ENCODE measurements around the gene DPH2. TPM values are rescaled to one million over a fixed set of nuclear protein-coding genes. Genes with fewer than 3 reads are reported as not detected.

DPH2 gene
- total RNA-seq, 2 experiments from 2014 or later, result 28.6 to 42.1 TPM

GRCh38 chr1:43924516-43924915, 45.3 kb upstream of the DPH2 start:
- no TSS peak for BruUV-seq (replicated peaks)
- TF ChIP-seq EZH2phosphoT487 (IDR thresholded peaks at IDR 0.05; ENCODE audit: borderline replicate concordance, low read depth, low read length) (no peak), CTCF (conservative IDR thresholded peaks at IDR 0.05; ENCODE audit: low read length) (no peak)
- H3K4me3 ChIP-seq (ENCODE audit: low read depth, low read length, poor library complexity, severe bottlenecking), result no peak overlapping the region
- no peak overlapping the region for H2AFZ ChIP-seq (ENCODE audit: low read length)
- no peak overlapping the region for H3K27ac ChIP-seq (ENCODE audit: low read depth, low read length, poor library complexity, severe bottlenecking)
- H3K4me1 ChIP-seq (ENCODE audit: insufficient read depth, low read length, poor library complexity, severe bottlenecking), result no peaks in the 10 kb centered on the region
- H3K79me2 ChIP-seq (ENCODE audit: insufficient read depth, low read depth, low read length), result no peaks in the 10 kb centered on the region
- no peaks in the 10 kb centered on the region for H3K9me2 ChIP-seq (ENCODE audit: insufficient read depth, low read length)
- no peaks in the 10 kb centered on the region for H3K9me3 ChIP-seq (ENCODE audit: low read length)
- H3K36me3 ChIP-seq (ENCODE audit: insufficient read depth, low read length), result no peaks in the 10 kb centered on the region
- CTCF ChIA-PET (ENCODE audit: unreplicated experiment), result no interaction called here
- POLR2A ChIA-PET, result interaction anchor here (0.6 kb wide), 2 partner anchors 13 to 250 kb away, joined by 3 to 5 read pairs; no protein-coding TSS in a partner anchor
- H4K20me1 ChIP-seq (ENCODE audit: insufficient read depth, low read length), result no peaks in the 10 kb centered on the region
- no peak for DNase-seq (ENCODE audit: low spot score)
- intact Hi-C loops (cut with micrococcal nuclease; ENCODE audit: unreplicated experiment), result no loop called here
- no peak overlapping the region for H3K4me2 ChIP-seq (ENCODE audit: low read length)

GRCh38 chr1:43925846-43926245, 44.0 kb upstream of the DPH2 start:
- no peaks in the 10 kb centered on the region for H3K4me1 ChIP-seq (ENCODE audit: insufficient read depth, low read length, poor library complexity, severe bottlenecking)
- no peaks in the 10 kb centered on the region for H4K20me1 ChIP-seq (ENCODE audit: insufficient read depth, low read length)
- intact Hi-C loops (cut with micrococcal nuclease; ENCODE audit: unreplicated experiment), result no loop called here

More at GRCh38 chr1:43925846-43926245, 44.0 kb upstream of the DPH2 start:
- Histone ChIP-seq H3K27ac (ENCODE audit: low read depth, low read length, poor library complexity, severe bottlenecking) (no peak overlapping the region), H3K9me2 (ENCODE audit: insufficient read depth, low read length) (no peaks in the 10 kb centered on the region), H3K4me3 (ENCODE audit: low read depth, low read length, poor library complexity, severe bottlenecking) (no peak overlapping the region), H3K79me2 (ENCODE audit: insufficient read depth, low read depth, low read length) (no peaks in the 10 kb centered on the region), H3K9me3 (ENCODE audit: low read length) (no peaks in the 10 kb centered on the region), H3K4me2 (ENCODE audit: low read length) (no peak overlapping the region), H3K36me3 (ENCODE audit: insufficient read depth, low read length) (no peaks in the 10 kb centered on the region), H2AFZ (ENCODE audit: low read length) (no peak overlapping the region)
- no peak for DNase-seq (ENCODE audit: low spot score)
- ChIA-PET CTCF (ENCODE audit: unreplicated experiment) (no interaction called here), POLR2A (no interaction called here)
- TF ChIP-seq CTCF (conservative IDR thresholded peaks at IDR 0.05; ENCODE audit: low read length), result no peak
- TF ChIP-seq EZH2phosphoT487 (IDR thresholded peaks at IDR 0.05; ENCODE audit: borderline replicate concordance, low read depth, low read length), result no peak
- no TSS peak for BruUV-seq (replicated peaks)

Measured in OCI-LY7 (cell line).